GM18858 (cell line): ENCODE data around the gene SVOP.

Source experiments
- ATAC-seq: cut with Tn5 transposase; IDR thresholded peaks from one replicate; pipeline ENCODE4 v1.9.1; 2021; ENCODE audit not compliant: unreplicated experiment

Gene SVOP

GRCh38 chr12:108858311-108859074, 162.4 kb downstream of the SVOP start:
- no peak for ATAC-seq
